Astrocyte (in vitro differentiated cells and primary cell): ENCODE results near the gene KLC3.

Experiments used
- CTCF ChIP-seq: IDR thresholded peaks from 2 replicates; pipeline ENCODE4 v1.5.1; 2011; ENCODE audit warnings: low read depth, mild to moderate bottlenecking, inconsistent platforms, low read length, moderate library complexity; ENCODE audit not compliant: insufficient read depth
- EZH2 ChIP-seq: IDR thresholded peaks from 2 replicates; pipeline ENCODE4 v1.6.1; 2012; ENCODE audit warnings: mild to moderate bottlenecking, low read length, inconsistent platforms; ENCODE audit not compliant: insufficient read depth

DNA sequence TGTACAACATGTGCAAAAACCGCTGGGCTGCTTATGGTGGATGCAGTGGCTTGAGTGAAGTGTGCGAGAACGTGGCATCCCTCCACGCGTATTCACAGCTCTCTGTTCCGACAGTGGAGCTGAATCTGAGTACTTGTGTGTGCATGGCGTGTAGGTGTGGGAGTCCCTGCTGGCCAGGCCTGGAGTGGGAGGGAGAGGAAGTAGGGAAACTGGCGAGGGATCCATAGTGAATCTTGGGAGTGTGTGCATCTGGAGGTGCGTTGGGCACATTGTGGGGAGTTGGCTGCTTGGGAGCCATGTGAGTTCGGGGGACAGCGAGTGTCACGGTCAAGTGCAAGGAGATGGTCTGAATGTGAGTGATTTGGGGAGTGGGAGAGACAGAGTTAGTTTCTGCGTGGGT lies 2.4 kb downstream of the KLC3 start:
- TF ChIP-seq CTCF (no peak), EZH2 (no peak)
